Stimulated activated CD8-positive, alpha-beta memory T cell treated with anti-CD3 and anti-CD28 coated beads, Interleukin-7, amount 100 ng/mL, for 1 hour (primary cell): ENCODE measurements around the gene CYS1.
A peak's percentile ranks its signal among the peaks of the same experiment; 100 is the strongest.

ENCODE experiments used
- DNase-seq, 2 donors: peaks; one replicate each; pipeline ENCODE4 v3.0.0-alpha.2; 2020; ENCODE audit warnings: low read depth in 2 of 2

The CYS1 gene

DNA sequence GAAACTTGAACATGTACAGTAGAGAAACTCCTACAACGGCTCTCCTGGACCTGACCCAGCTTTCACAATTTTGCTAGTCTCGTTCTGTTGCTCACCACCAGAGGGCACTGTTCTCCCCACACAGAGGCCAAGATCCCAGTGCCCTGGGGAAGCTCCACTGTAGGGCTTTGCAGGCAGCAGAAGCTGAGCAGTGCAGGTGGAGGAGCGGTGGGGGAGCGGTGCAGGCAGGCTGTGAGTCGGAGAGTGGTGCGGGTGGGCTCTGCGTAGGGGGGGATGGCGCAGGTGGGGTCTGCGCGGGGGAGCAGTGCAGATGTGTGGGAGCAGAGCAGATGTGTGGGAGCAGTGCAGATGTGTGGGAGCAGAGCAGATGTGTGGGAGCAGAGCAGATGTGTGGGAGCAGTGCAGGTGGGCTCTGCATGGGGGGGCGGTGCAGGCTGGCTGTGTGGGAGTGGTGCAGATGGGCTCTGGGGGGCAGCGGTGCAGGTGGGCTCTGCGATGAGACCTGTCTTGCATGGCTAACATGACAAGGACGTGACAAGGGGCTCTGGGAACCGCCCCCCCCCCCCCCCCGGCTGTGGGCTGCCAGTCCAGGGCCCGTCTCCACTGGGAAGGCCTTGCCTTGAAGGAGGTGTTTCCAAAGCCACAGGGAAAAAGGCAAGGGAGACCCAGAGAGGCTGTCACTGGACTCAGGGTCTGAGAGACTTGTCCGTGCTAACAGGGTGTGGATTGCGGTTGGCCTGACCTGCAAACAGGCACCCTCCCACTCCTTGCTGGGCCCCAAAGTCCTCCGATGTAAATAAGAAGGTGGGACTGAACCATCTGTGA, 7.3 kb downstream of the CYS1 start:
- peak; percentile 54 to 56 for DNase-seq

DNA sequence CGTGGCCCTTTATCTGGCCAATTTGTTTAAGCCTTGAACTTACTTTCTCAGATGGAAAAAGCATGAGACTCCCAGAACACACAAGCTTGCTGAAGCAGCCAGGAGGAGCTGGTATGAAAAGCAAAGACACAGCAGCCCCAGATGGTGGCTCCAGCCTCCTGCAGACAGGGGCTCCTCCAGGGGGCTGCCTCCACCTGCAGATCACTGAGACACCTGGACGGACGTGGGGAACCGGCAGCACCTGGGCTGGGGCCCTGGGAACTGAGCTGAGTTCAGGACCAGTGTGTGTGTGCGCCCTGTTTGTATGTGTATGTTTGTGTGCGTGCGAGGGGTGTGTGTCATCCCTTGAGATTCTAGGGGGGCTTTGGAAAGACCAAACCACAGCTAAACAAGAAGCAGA, 8.6 kb downstream of the CYS1 start:
- DNase-seq: no peak

DNA sequence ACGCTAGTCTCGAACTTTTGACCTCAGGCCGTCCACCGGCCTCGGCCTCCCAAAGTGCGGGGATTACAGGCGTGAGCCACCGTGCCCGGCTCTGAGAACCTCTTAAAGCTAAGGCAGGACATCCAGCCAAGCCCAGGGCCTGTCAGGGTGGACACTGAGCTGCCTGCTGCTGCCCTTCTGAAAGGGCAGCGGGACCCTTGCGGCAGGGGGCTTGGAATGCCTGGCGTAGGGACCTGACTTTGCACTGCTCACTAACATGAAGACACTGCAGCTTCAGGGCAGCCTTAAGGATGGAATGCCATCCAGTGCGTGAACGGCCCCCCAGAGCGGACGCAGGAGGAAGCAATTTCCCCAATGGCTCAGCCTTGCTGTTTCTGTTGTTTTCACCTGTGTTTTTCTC, 9.0 kb downstream of the CYS1 start:
- DNase-seq: no peak

DNA sequence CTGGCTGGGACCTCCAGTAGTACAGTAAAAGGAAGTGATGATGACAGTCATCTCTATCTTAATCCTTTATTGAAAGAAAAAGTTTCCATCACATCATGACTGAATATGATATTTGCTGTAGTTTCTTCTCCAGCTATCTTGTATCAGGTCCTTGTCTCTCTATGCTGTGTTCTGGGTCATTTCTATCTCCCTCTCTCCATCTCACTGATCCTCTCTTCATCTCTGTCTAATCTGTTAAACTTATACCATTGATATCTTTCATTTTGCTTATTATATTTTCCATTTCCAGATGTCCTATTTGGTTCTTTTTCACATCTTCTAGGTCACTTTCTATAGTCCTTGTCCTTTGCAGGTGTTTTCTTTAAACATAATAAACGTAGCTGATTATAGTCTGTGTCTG, 12.3 kb downstream of the CYS1 start:
- DNase-seq: no peak

DNA sequence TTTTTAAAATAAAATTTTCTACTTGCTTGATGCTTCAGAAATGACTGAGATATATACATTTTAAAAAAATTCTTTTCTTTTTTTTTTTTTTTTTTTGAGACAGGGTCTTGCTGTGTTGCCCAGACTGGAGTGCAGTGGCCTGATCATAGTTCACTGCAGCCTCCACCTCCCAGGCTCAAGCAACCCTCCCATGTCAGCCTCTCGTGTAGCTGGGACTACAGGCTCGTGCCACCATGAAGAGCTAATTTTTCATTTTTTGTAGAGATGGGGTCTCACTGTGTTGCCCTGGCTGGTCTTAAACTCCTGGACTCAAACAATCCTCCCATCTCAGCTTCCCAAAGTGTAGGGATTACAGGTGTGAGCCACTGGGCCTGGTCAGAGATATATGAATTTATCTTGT, 12.9 kb downstream of the CYS1 start:
- DNase-seq: no peak

DNA sequence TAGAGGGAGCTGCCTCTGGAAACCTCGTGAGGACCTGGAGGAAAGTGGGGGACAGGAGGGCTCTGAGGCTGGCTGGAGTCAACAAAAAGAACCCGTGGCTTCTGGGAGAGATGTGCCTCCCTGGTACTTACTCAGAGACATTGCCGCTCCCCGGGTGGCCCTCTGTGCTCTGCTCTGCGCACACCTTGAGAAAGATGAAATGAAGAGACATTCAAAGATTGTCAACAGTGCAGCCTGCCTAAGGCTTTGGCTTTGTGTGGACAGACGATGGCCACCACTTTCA, 14.5 kb downstream of the CYS1 start:
- no peak for DNase-seq

DNA sequence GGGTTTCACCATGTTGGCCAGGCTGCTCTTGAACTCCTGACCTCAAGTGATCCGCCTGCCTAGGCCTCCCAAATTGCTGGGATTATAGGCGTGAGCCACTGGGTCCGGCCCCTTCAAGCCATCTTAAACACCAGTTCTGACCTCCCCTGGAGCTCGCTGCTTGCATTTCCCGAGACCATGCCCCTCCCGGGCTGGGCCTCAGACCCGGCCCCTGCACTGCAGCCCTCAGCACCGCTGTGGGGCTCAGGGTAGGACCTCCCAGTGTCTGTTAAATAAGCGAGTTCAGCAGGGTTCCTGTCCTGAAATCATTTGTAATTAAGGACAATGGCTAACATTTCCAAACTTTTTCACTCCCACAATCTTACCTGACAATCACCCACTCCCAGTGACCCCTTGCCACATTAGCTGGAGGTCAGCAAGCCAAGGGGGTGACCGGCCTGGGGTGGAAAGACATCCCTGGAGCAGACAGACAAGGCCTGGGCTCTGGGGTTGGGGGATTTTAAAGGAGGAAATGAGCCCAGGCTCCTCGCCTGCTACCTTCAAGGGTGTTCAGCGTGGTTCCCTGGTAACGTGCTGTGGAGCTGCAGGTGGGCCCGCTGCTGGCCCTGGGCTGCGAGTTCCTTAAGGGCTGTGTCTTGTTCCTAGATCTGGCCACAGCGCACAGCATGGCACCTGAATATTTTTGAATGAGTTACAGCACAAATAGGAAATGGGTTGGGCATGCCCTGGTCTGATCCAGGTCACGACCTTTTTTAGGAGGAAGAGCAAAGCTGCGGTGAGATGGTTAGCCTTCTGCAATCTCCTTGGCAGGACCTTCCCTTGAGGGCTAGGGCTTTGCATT, 15.1 kb downstream of the CYS1 start:
- no peak for DNase-seq

DNA sequence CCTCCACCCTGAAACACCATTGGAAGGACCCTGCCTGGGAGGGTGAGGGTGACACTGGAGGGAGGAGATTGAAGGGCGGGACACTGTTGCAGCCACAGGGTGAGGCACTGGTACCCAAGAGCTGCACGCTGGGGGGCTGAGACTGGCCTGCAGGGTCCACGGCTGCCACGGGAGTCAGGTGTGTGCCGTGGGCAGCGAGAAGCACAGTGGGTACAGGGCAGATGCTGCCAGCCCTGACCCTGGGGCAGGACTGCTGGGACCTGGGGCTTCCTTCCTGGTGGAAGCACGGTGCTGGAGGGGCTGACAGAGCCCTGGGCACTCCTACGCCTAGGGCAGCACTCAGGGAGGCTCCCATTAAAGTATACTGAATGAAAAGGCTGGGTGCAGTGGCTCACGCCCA, 16.6 kb downstream of the CYS1 start:
- DNase-seq: no peak

DNA sequence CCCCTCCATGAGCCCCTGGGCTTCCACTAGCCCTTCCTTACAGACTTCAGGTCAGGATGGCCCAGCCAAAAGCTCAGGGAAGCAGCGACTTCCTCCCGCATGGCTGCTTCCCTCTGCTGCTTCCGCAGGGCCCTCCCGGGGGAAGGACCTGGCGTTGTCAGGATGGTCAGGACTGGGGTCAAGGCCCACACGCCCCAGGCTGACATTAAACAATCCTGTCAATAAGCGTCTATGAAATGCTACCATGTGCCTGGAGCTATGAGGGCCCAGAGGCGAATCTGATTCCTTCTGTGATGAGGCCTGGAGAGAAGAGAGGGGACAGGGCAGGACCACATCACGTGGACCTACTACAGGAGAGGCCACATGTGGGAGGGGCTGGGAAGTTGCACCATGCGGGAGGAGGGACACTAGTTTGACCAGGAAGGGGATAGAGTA, 17.3 kb downstream of the CYS1 start:
- no peak for DNase-seq

DNA sequence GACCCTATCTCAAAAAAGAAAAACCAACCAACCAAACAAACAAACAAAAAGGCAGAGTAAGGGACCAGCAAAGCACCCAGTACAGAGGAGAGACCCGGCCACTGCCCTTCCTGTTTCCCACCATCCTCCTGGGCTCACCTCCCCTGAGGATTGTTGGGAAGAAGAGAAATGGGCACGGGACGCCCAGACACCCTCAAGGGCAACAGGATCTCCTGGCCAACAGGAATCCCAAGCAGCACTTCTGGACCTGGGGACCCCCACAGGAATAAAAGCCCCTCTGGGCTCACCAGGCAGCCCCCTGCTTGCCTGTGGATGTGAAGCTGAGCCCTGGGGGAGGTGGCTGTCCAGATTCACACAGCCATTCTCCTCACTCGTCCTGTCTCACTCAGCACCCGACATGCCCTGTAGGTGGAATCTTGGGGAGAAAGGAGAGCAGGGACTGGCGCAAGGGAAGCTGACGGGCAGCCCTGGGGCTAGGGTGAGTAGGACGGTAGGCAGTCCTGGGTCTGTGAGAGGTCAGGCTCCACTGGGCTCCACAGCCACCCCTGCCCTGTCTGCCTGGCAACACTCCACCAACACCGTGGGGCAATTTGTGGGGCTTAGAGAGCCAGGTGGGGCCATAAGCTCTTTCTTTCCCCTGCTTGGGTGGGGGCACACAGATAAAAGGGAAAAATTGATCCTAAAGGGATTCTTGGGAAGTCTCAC, 18.8 kb downstream of the CYS1 start:
- no peak for DNase-seq

DNA sequence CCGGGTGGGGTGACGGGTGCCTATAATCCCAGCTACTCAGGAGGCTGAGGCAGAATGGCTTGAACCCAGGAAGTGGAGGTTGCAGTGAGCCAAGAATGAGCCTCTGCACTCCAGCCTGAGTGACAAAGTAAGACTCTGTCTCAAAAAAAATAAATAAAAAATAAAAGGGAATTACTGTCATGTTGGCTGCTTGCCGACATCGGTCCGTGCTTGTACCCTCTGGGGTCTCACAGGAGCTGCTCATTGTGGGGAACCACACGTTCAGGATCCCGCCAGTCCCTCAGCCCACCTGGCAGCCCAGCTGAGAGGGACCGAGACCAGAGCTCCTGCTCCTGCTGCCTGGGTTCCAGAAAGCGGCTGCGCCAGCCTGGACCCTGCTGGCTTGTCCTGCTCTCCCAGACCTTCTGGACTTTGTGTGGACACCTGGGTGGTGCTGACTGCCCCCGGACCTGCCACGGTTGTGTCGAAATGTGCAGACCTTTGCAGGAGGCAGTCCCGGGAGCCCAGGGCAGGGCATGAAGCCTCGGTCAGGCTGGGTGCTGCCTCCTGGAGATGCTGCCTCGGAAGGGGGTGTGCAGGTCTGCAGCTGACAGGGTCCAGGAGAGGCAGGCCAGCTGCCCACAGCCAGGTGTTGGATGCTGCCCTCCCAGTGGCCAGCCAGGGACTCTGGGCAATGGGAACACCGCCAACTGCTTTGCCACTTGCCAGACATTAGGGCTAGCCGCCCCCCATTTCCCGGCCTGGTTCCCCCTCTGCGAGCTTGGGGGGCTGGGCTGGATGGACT, 20.5 kb downstream of the CYS1 start:
- DNase-seq: no peak

DNA sequence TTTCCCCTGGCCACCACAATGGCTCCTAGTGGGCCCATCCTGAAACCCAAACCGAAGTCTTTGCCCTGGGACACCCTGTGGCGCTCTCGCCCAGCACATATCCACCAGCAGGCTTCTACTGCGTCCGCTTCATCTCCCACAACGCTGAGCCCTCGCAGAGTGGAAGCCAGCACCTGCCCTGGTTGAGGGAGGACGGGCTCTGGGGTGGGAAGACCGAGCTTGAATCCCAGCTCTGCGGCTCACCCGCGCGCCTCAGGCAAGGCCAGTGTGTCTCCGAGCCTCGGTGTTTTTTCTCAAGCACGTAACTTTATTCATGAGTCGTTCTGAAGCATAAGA, 21.2 kb downstream of the CYS1 start:
- no peak for DNase-seq

DNA sequence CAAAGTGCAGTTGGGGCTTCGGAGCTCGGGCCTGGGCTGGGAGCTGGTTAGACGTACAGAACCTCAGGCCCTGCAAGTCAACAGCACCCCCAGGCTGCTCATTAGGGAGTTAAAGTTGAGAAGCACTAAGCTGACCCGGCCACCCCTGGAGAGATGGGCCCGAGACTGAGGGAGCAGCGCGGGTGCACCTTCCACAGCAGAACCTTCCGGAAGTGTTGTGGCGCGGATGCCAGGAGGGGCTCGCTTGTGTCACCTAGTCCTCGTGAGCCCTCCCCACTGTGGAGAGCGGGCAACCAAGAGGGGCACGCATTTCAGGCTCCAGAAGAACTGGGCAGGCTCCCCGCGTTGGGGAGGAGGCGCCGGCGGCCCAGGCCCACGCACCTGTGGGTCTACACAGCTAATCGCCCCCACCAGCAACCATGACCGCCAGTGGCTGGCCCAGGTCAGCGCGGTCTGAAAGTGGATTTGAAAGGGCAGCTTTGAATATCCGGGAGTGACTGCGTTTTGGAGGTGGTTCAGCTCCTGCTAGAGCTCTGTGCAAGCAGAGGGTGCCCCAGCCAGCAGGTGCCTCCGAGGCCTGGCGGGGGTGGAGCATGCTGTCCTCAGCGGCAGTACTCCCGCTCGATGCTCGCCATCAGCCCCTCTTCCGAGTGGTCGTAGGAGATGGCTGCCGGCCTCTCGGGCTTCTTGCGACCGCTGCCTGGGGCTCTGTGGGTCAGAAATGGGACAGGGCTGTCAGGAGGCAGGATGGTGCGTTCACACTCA, 21.8 kb downstream of the CYS1 start:
- DNase-seq: no peak

DNA sequence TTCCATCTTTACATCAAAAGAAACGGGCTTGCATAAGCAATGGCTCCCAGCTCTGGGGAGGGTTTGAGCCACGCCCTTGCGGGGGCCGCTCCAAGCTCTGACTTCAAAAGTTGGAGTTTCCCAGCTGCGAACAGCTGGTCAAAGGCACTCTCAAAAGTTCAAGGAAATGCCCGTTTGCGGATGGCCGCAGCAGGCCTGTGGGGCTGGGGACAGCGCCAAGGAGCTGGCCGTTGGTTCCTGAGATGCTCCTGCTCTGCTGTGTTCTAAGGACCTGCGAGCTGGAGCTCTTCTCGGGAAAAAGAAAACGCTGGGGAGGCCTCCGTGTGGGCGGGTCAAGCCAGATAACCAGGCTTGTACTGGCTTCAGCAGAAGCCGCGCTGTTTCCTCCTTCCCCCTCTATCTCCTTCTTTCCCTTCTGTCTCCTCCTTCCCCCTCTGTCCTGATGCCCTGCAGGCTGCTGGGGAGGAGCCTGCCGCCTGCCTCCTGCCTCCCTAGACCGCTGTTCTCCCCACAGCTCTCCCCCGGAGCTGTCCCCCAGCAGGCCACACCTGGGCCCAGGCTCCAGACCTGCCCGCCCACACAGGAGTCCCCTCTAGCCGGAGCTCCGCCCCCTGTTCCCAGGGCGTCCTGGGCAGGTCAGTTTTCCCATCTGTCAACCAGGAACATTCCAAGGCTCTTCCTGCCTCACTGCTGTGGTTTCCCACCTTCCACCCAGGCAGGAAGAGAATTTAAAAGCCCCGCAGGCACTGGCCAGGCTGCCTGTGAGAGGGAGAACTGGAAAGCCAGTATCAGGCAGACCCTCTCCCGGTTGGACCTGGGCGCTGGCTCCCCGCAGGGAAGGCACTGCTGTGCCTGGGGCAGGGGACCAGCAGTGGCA, 22.7 kb downstream of the CYS1 start:
- no peak for DNase-seq

DNA sequence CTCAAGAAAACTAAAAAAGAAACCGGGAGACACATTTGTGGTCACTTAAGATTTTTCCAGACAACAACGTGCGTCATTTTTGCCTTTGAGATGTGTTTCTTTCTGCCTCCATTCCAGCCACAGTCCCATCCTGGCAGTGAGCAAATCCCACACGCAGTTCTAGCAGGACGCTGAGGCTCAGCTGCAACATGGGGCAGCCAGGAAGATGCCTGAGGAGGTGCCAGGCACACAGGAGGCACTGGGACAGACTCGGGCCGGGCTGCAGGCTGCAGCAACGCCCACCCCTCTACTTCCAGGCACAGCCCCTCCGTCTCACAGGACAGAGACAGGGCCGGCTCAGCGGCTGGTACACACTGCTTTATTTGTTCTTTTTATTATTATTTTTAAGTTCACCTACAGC, 23.8 kb downstream of the CYS1 start:
- DNase-seq: no peak

DNA sequence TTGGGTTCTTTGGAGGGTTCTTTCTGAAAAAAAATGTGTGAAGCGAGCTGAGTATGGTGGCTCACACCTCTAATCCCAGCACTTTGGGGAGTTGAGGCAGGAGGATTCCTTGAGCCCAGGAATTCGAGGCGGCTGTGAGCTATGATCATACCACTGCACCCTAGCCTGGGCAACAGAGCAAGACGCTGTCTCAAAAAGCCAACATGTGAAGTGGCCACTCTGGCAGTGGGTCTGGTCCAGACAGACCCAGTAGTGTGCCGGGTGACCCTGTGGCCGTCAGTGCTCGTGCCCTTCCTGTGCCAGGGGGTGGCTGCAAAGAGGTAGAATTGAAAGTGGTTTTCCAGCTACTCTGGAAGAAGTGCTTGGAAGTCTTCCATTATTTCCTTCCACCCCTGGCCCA, 25.2 kb downstream of the CYS1 start:
- DNase-seq: no peak

DNA sequence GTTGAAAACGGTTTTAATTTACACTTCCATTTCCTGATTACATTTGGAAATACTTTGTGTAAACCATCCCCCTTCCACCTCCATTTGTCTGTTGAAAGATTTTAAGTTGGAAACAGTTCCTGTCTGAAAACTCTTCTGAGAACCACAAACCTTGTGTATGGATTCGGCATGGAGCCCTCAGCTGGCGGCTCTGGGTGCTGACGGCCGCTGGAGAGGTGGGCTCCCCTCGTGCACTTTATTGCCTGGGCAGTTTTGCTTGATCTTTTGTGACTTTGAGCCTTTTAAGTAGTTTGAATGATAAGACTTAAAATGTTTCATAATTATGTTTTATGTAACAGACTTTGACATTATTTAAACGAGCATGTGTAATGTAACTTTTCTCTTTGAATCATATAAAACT, 25.8 kb downstream of the CYS1 start:
- DNase-seq: no peak

DNA sequence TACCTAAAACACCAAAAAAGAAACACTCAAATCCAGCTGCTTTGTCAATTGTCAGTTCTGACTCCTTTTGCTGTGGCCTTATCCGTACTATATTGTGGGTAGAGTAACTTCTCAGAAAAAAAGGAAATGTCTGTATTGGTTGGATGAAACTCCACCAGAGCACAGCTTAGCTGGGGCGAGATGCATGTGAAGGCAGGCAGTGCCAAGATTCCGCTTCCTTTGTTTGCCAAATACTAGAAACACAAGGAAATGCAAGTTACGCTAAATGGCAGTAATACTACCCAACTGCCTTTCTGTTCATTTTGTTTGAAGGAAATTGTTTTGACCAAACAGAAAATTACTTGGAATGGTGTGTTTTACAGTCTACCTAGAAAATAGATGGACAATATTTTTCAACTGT, 26.9 kb downstream of the CYS1 start:
- no peak for DNase-seq

DNA sequence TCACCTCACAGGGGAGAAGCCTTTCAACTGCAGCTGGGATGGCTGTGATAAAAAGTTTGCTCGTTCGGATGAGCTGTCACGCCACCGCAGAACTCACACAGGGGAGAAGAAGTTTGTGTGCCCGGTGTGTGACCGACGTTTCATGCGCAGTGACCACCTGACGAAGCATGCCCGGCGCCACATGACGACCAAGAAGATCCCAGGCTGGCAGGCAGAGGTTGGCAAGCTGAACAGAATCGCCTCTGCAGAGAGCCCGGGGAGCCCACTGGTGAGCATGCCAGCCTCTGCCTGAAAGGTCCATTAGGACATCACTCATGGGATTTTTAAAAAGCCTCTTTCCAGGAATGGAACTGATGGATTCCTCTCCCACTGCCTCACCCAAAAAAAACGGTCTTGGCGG, 28.0 kb downstream of the CYS1 start:
- no peak for DNase-seq

DNA sequence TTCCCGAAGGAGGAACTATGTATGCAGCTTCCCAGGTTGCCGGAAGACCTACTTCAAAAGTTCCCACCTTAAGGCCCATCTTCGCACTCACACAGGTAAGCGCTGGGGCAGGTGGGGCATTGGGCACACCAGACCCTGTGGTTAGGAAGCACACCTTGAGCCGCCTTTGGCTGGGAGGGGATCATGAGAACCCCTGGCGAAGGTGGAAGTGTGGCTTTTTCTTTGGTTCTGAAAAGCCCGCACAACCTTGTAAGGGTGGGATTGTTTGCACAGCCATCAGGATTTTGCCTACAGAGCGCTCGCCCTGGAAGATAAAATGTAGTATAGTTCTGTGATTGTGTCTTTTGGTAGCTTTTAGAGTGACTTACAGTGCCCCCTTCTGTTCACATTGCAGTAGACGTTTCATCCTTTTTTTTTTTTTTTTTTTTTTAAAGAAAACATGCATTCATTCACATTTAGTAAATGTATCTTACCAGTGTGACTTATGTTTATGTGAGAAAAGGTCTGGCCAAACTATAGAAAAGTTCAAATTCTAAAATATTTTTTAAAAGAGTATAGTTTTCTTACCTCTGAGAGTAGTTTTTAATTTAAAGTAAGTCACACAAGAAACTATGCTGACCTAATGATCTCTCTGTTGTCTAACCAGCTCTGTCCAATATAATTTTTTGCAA, 31.6 kb downstream of the CYS1 start:
- DNase-seq: no peak
